Non-pigmented ciliary epithelial cell (primary cell): ENCODE data around the gene ASTL.

Experiments used
- DNase-seq: peaks from one replicate; pipeline ENCODE4 v3.0.0-alpha.2; 2010; ENCODE audit warnings: low read depth

ASTL gene

GRCh38 chr2:96112501-96113366 lies 25.6 kb downstream of the ASTL start:
- no peak for DNase-seq

GRCh38 chr2:96111823-96112500 lies 26.3 kb downstream of the ASTL start:
- no peak for DNase-seq

GRCh38 chr2:96111257-96111640 lies 27.1 kb downstream of the ASTL start:
- no peak for DNase-seq

- DNase-seq = no peak
These were observed 27.6 kb downstream of the ASTL start for GRCh38 chr2:96110621-96111256.

- no peak for DNase-seq
These were observed 28.3 kb downstream of the ASTL start for GRCh38 chr2:96109931-96110511.

- no peak for DNase-seq
These were observed 29.0 kb downstream of the ASTL start for GRCh38 chr2:96109361-96109680.

- no peak for DNase-seq
These were observed 29.6 kb downstream of the ASTL start for GRCh38 chr2:96108541-96109360.

- DNase-seq = no peak
These were observed 30.2 kb downstream of the ASTL start for GRCh38 chr2:96108151-96108540.

GRCh38 chr2:96107708-96108065 lies 30.6 kb downstream of the ASTL start:
- DNase-seq = no peak

GRCh38 chr2:96106991-96107707 lies 31.2 kb downstream of the ASTL start:
- no peak for DNase-seq

GRCh38 chr2:96105994-96106715 lies 32.1 kb downstream of the ASTL start:
- no peak for DNase-seq

GRCh38 chr2:96105152-96105915 lies 33.0 kb downstream of the ASTL start:
- DNase-seq = no peak

- DNase-seq = no peak
These were observed 33.8 kb downstream of the ASTL start for GRCh38 chr2:96104487-96104861.

GRCh38 chr2:96103761-96104486 lies 34.4 kb downstream of the ASTL start:
- no peak for DNase-seq

- DNase-seq = no peak
These were observed 35.1 kb downstream of the ASTL start for GRCh38 chr2:96103187-96103601.

GRCh38 chr2:96102596-96103186 lies 35.6 kb downstream of the ASTL start:
- DNase-seq = no peak

- DNase-seq = no peak
These were observed 37.4 kb downstream of the ASTL start for GRCh38 chr2:96100893-96101304.

- DNase-seq = no peak
These were observed 38.2 kb downstream of the ASTL start for GRCh38 chr2:96099861-96100798.
